Mesenchymal stem cell (in vitro differentiated cells and primary cell): ENCODE measurements around the gene RAP1GAP2.

Experiments
- DNase-seq: peaks from one replicate; pipeline ENCODE4 v3.0.0-alpha.2; 2013
- H2AFZ ChIP-seq: one replicate; pipeline ENCODE4 v1.6.1; 2013; ENCODE audit warnings: low read depth, mild to moderate bottlenecking, control low read depth, inconsistent platforms, low read length, moderate library complexity
- H2AK5ac ChIP-seq: 2 replicates; pipeline ENCODE4 v1.6.1; 2013; ENCODE audit warnings: low read length, moderate library complexity, mild to moderate bottlenecking, inconsistent platforms; ENCODE audit not compliant: severe bottlenecking
- H2BK120ac ChIP-seq: one replicate; pipeline ENCODE4 v1.6.1; 2013; ENCODE audit warnings: low read depth, mild to moderate bottlenecking, inconsistent platforms, low read length, moderate library complexity
- H2BK12ac ChIP-seq, 2 experiments: one replicate each; pipeline ENCODE4 v1.6.1; 2013; ENCODE audit warnings: inconsistent platforms in 2 of 2, low read length in 2 of 2, mild to moderate bottlenecking in 2 of 2, moderate library complexity in 2 of 2, control low read depth in 1 of 2
- H2BK15ac ChIP-seq: one replicate; pipeline ENCODE4 v1.6.1; 2013; ENCODE audit warnings: mild to moderate bottlenecking, low read depth, inconsistent platforms; ENCODE audit not compliant: poor library complexity, severe bottlenecking
- H2BK5ac ChIP-seq: 2 replicates; pipeline ENCODE4 v1.6.1; 2013; ENCODE audit warnings: low read depth, mild to moderate bottlenecking, low read length, control low read depth, inconsistent platforms; ENCODE audit not compliant: poor library complexity, severe bottlenecking
- H3K14ac ChIP-seq, 2 experiments: one replicate each; pipeline ENCODE4 v1.6.1; 2013; ENCODE audit warnings: inconsistent platforms in 2 of 2, low read length in 2 of 2, control low read depth in 1 of 2, mild to moderate bottlenecking in 1 of 2, moderate library complexity in 1 of 2
- H3K18ac ChIP-seq, 2 experiments: one replicate each; pipeline ENCODE4 v1.6.1; 2013; ENCODE audit warnings: inconsistent platforms in 2 of 2, low read length in 2 of 2, control low read depth in 1 of 2, low read depth in 1 of 2, mild to moderate bottlenecking in 1 of 2
- H3K23ac ChIP-seq, 2 experiments: one replicate each; pipeline ENCODE4 v1.6.1; 2013; ENCODE audit warnings: inconsistent platforms in 2 of 2, low read length in 2 of 2, mild to moderate bottlenecking in 2 of 2, moderate library complexity in 2 of 2, control low read depth in 1 of 2
- H3K27ac ChIP-seq: 2 replicates; pipeline ENCODE4 v1.5.1; 2013; ENCODE audit warnings: mild to moderate bottlenecking, moderate library complexity, low read length, control low read depth, inconsistent platforms; ENCODE audit not compliant: poor library complexity, severe bottlenecking
- H3K27me3 ChIP-seq, 2 experiments: 2 replicates each; pipeline versions ENCODE4 v1.6.1 to v1.7.0; 2013; ENCODE audit warnings: low read length in 2 of 2, mild to moderate bottlenecking in 2 of 2, moderate library complexity in 2 of 2, control low read depth in 1 of 2, inconsistent platforms in 1 of 2; ENCODE audit not compliant: control insufficient read depth in 1 of 2, insufficient read depth in 1 of 2
- H3K36me3 ChIP-seq, 2 experiments: 2 replicates each; pipeline versions ENCODE4 v1.6.1 to v1.7.0; 2013; ENCODE audit warnings: low read length in 2 of 2, control low read depth in 1 of 2, inconsistent platforms in 1 of 2, low read depth in 1 of 2, mild to moderate bottlenecking in 1 of 2; ENCODE audit not compliant: insufficient read depth in 2 of 2, control insufficient read depth in 1 of 2
- H3K4ac ChIP-seq, 2 experiments: one replicate each; pipeline ENCODE4 v1.6.1; 2013; ENCODE audit warnings: inconsistent platforms in 2 of 2, low read length in 2 of 2, mild to moderate bottlenecking in 2 of 2, moderate library complexity in 2 of 2, control low read depth in 1 of 2, low read depth in 1 of 2
- H3K4me1 ChIP-seq: 2 replicates; pipeline ENCODE4 v1.6.1; 2013; ENCODE audit warnings: low read depth, low read length, control low read depth; ENCODE audit not compliant: control insufficient read depth, insufficient read depth
- H3K4me2 ChIP-seq: 2 replicates; pipeline ENCODE4 v1.6.1; 2013; ENCODE audit warnings: low read length, mild to moderate bottlenecking, inconsistent platforms; ENCODE audit not compliant: poor library complexity, severe bottlenecking
- H3K4me3 ChIP-seq, 2 experiments: 2 replicates each; pipeline versions ENCODE4 v1.5.1 to v1.7.0; 2013; ENCODE audit warnings: low read length in 2 of 2, mild to moderate bottlenecking in 2 of 2, control low read depth in 1 of 2, low read depth in 1 of 2; ENCODE audit not compliant: insufficient read depth in 1 of 2
- H3K79me1 ChIP-seq: replicated peaks from 2 replicates; pipeline ENCODE4 v1.6.1; 2013; ENCODE audit warnings: mild to moderate bottlenecking, control low read depth, low read length, inconsistent platforms; ENCODE audit not compliant: poor library complexity, severe bottlenecking
- H3K9ac ChIP-seq: 2 replicates; pipeline ENCODE4 v1.7.0; 2013; ENCODE audit warnings: mild to moderate bottlenecking, low read length, moderate library complexity
- H3K9me3 ChIP-seq: 2 replicates; pipeline ENCODE4 v1.7.0; 2013; ENCODE audit warnings: mild to moderate bottlenecking, low read length; ENCODE audit not compliant: control insufficient read depth
- H4K8ac ChIP-seq: one replicate; pipeline ENCODE4 v1.6.1; 2013; ENCODE audit warnings: inconsistent platforms, mild to moderate bottlenecking, low read length, moderate library complexity
- H4K91ac ChIP-seq: one replicate; pipeline ENCODE4 v1.6.1; 2013; ENCODE audit warnings: mild to moderate bottlenecking, low read length, inconsistent platforms
- WGBS: methylation state at CpG from one replicate; pipeline ENCODE4 v1.1.7; 2013; ENCODE audit warnings: mixed read lengths; 5-methylcytosine and 5-hydroxymethylcytosine counted together

The RAP1GAP2 gene

DNA sequence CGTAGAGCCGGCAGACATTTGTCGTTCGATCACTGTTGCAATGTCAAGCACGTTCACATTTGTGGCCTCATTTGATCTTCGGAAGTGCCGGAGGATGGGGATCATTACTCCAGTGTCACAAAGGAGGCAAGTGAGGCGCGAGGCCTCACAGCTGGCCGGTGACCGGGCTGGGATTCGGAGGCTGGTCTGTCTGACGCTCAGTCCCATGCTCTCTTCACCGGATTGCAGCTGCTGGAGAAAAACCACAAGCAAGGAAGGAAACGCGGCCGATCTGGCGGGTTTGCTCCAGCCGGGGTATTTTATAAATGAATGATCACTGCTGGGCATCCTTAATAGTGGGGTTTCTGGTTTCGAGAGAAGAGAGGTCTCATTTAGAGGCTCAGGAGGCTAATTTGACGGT is 139.4 kb downstream of the RAP1GAP2 start:
- Histone ChIP-seq H3K18ac (no peak overlapping the region), H3K36me3 (no peaks in the 10 kb centered on the region), H2BK120ac (no peak overlapping the region), H2AFZ (no peak overlapping the region), H2BK5ac (no peak overlapping the region), H3K4me3 (no peak overlapping the region), H3K9ac (no peak overlapping the region), H3K4ac (no peak overlapping the region), H3K9me3 (no peaks in the 10 kb centered on the region), H3K4me1 (peaks cover 13% of the 10 kb centered on the region), H3K14ac (no peak overlapping the region), H3K27ac (no peak overlapping the region), H4K8ac (no peak overlapping the region), H3K27me3 (peaks cover 0 to 36% of the 10 kb centered on the region in 2 experiments), H3K23ac (no peak overlapping the region), H2BK15ac (no peak overlapping the region), H3K4me2 (no peak overlapping the region), H4K91ac (no peak overlapping the region), H2BK12ac (no peak overlapping the region), H3K79me1 (peaks cover 2% of the 10 kb centered on the region), H2AK5ac (no peak overlapping the region)
- WGBS: 91% methylated on average over 18 of the region's 21 CpGs
- DNase-seq: no peak

DNA sequence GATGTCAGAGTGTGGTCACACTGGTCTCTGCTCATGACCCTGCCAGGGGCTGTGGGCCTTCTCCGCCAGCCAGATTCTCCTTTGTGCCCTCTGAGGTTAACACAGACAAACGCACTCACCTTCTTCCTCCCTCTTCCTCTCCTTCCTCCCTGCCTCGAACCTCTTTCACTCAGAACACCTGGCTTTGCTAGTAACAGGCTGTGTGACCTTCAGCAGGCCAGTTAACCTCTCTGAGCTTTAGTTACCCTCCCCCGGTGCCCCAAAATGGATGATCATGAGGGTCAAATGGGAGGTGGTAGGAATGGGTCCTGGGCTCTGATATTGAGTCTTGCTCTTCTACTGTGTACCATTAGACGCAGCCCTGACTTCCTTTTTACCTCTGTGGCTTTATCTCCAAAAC is 140.1 kb downstream of the RAP1GAP2 start:
- H3K4me2 ChIP-seq: no peak overlapping the region
- H3K36me3 ChIP-seq: no peaks in the 10 kb centered on the region
- H3K23ac ChIP-seq: no peak overlapping the region
- H3K9ac ChIP-seq: no peak overlapping the region
- no peak overlapping the region for H2BK12ac ChIP-seq
- no peak overlapping the region for H3K14ac ChIP-seq
- H4K8ac ChIP-seq: no peak overlapping the region
- no peak overlapping the region for H3K4ac ChIP-seq
- H2AFZ ChIP-seq: no peak overlapping the region
- no peak overlapping the region for H2BK120ac ChIP-seq
- no peak overlapping the region for H3K27ac ChIP-seq
- WGBS: 88% methylated on average over 5 of the region's 5 CpGs
- no peak overlapping the region for H2BK15ac ChIP-seq
- no peak overlapping the region for H2BK5ac ChIP-seq
- H3K27me3 ChIP-seq: peaks cover 0 to 33% of the 10 kb centered on the region in 2 experiments
- H3K79me1 ChIP-seq: peaks cover 2% of the 10 kb centered on the region
- H3K9me3 ChIP-seq: no peaks in the 10 kb centered on the region
- H4K91ac ChIP-seq: no peak overlapping the region
- H2AK5ac ChIP-seq: no peak overlapping the region
- DNase-seq: no peak
- H3K4me3 ChIP-seq: no peak overlapping the region
- H3K18ac ChIP-seq: no peak overlapping the region
- peaks cover 9% of the 10 kb centered on the region for H3K4me1 ChIP-seq

DNA sequence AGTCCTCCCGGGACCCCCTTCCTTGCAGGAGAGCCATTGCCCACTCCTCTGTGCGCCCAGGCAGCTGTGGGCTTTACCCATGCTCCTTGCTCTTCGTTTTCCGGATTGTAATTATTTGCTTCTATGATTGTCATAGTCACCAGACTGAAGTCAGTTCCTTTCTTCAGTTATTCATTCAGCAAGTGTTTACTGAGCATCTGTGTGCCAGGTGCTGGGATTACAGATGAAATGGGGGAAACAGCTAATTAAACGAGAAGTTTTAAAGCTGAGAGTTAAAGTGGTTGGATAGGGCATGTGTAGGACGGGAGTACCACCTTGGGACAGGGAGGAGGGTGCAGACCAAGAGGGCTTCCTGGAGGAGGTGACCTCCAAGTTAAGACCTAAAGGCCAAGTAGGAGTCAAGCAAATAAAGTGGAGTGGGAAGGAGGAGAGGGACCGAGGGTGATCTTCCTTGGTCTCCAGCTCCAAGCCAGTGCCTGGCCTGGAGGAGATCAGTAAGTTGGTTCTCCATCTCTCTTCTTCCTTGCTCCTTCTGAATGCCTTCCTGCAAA is 140.6 kb downstream of the RAP1GAP2 start:
- Histone ChIP-seq H3K4me2 (no peak overlapping the region), H3K14ac (no peak overlapping the region), H3K36me3 (no peaks in the 10 kb centered on the region), H4K8ac (no peak overlapping the region), H2BK120ac (no peak overlapping the region), H3K27me3 (peaks cover 0 to 30% of the 10 kb centered on the region in 2 experiments), H3K4me1 (peaks cover 5% of the 10 kb centered on the region), H3K4ac (no peak overlapping the region), H3K9me3 (no peaks in the 10 kb centered on the region), H4K91ac (no peak overlapping the region), H3K23ac (no peak overlapping the region), H2AK5ac (no peak overlapping the region), H2AFZ (no peak overlapping the region), H3K18ac (no peak overlapping the region), H2BK5ac (no peak overlapping the region), H2BK12ac (no peak overlapping the region), H2BK15ac (no peak overlapping the region), H3K27ac (no peak overlapping the region), H3K79me1 (peaks cover 2% of the 10 kb centered on the region), H3K9ac (no peak overlapping the region), H3K4me3 (no peak overlapping the region)
- 77% methylated on average over 7 of the region's 7 CpGs for WGBS
- DNase-seq: no peak

DNA sequence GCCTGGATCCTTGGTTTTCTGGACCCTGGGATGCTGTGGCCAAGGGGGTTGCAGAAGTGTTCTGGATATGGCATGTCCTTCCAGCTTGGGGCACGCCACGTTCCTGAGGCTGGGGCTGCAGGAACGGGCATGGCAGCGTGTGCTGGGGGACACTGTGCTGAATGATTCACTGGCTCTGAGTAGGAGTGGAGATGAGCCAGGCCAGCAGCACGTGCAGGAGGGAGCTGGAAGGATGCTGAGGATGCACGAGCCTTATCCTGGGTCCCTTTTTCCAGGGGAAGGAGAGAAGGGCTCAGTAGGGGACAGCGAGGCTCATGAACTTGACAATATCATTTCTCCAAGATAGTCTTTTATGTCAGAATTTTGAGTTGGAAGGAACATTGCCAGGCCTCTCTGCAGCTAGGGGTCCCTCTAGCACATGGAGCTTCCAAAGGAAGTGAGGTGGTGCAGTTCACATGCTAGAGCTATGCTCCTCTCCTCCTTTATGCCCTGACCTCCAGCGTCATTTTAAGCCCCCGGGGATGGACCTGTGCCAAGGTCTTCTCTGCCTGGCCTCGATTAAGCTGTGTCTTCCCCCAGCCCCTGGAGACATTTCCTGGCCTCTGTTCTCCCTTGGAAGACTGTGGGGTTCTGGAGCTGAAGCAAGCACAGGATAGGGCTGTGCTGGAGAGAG is 141.2 kb downstream of the RAP1GAP2 start:
- DNase-seq: no peak
- H3K27ac ChIP-seq: no peak overlapping the region
- H3K9ac ChIP-seq: no peak overlapping the region
- no peak overlapping the region for H3K4me2 ChIP-seq
- no peak overlapping the region for H2BK15ac ChIP-seq
- no peak overlapping the region for H2BK12ac ChIP-seq
- H3K27me3 ChIP-seq: peaks cover 0 to 30% of the 10 kb centered on the region in 2 experiments
- H3K4ac ChIP-seq: no peak overlapping the region
- no peak overlapping the region for H3K23ac ChIP-seq
- H3K14ac ChIP-seq: no peak overlapping the region
- no peak overlapping the region for H3K18ac ChIP-seq
- H3K79me1 ChIP-seq: peaks cover 2% of the 10 kb centered on the region
- no peak overlapping the region for H2BK5ac ChIP-seq
- no peak overlapping the region for H2AK5ac ChIP-seq
- H2BK120ac ChIP-seq: no peak overlapping the region
- no peaks in the 10 kb centered on the region for H3K9me3 ChIP-seq
- no peak overlapping the region for H4K8ac ChIP-seq
- H3K36me3 ChIP-seq: no peaks in the 10 kb centered on the region
- H2AFZ ChIP-seq: no peak overlapping the region
- no peak overlapping the region for H3K4me3 ChIP-seq
- no peak overlapping the region for H4K91ac ChIP-seq
- peaks cover 2% of the 10 kb centered on the region for H3K4me1 ChIP-seq
- WGBS: 70% methylated on average over 9 of the region's 10 CpGs
